CD4-positive, alpha-beta T cell (primary cell): ENCODE measurements around the gene EIF4E1B. TPM values are rescaled to one million over a fixed set of nuclear protein-coding genes. Genes with fewer than 3 reads are reported as not detected.

Experiments used
- ATAC-seq: fragments of 200-7000 bp; cut with Tn5 transposase; one replicate; pipeline ENCODE4 v1.10.0; 2022; ENCODE audit warnings: mild to moderate bottlenecking; ENCODE audit not compliant: poor library complexity
- CTCF ChIA-PET: fragments of 350-600 bp; sonication (Branson Sonifier 250); formaldehyde crosslinking; loops from one replicate; lab custom pipeline; 2021; ENCODE audit warnings: antibody characterized with exemption, inconsistent platforms; lab: Charles Lee
- POLR2A ChIA-PET: fragments of 350-600 bp; sonication (Branson Sonifier 250); formaldehyde crosslinking; loops from one replicate; lab custom pipeline; 2021; ENCODE audit warnings: antibody characterized with exemption, inconsistent platforms; lab: Charles Lee
- DNase-seq, 14 experiments: peaks; one replicate each; pipeline ENCODE4 v3.0.0-alpha.2; 2013 to 2020; ENCODE audit warnings: mixed read lengths in 2 of 14
- H3K27ac ChIP-seq, 2 donors: one replicate each; pipeline versions ENCODE4 v1.5.1 to v1.7.0; 2013; ENCODE audit warnings: low read length in 2 of 2, low read depth in 1 of 2, mild to moderate bottlenecking in 1 of 2
- H3K27me3 ChIP-seq, 2 experiments: 1 replicate in 1 of 2; 2 replicates in 1 of 2; pipeline versions ENCODE4 v1.6.1 to v1.7.0; 2013; ENCODE audit warnings: low read length in 2 of 2, control low read depth in 1 of 2, mild to moderate bottlenecking in 1 of 2, moderate library complexity in 1 of 2; ENCODE audit not compliant: insufficient read depth in 2 of 2, control insufficient read depth in 1 of 2
- H3K36me3 ChIP-seq: one replicate; pipeline ENCODE4 v1.6.1; 2013; ENCODE audit warnings: low read length, control low read depth; ENCODE audit not compliant: insufficient read depth
- H3K4me1 ChIP-seq: one replicate; pipeline ENCODE4 v1.6.1; 2013; ENCODE audit warnings: low read length, control low read depth; ENCODE audit not compliant: insufficient read depth
- H3K4me3 ChIP-seq: one replicate; pipeline ENCODE4 v1.5.1; 2013; ENCODE audit warnings: mild to moderate bottlenecking, low read length, moderate library complexity
- H3K9me3 ChIP-seq, 2 experiments: 1 replicate in 1 of 2; 2 replicates in 1 of 2; pipeline versions ENCODE4 v1.6.1 to v1.7.0; 2013; ENCODE audit warnings: low read length in 2 of 2, mild to moderate bottlenecking in 2 of 2, control low read depth in 1 of 2, moderate library complexity in 1 of 2; ENCODE audit not compliant: control insufficient read depth in 1 of 2, insufficient read depth in 1 of 2
- H3K27ac Mint-ChIP-seq: one replicate; pipeline ENCODE4 v1.8.0; 2020; ENCODE audit warnings: mixed read lengths
- H3K27me3 Mint-ChIP-seq: one replicate; pipeline ENCODE4 v1.8.0; 2021; ENCODE audit warnings: mixed read lengths
- H3K36me3 Mint-ChIP-seq: one replicate; pipeline ENCODE4 v1.8.0; 2021; ENCODE audit warnings: low read depth, mixed read lengths
- H3K4me1 Mint-ChIP-seq: one replicate; pipeline ENCODE4 v1.8.0; 2021; ENCODE audit warnings: low read depth, mixed read lengths
- H3K4me3 Mint-ChIP-seq: one replicate; pipeline ENCODE4 v1.8.0; 2020; ENCODE audit warnings: mild to moderate bottlenecking, mixed read lengths
- H3K9me3 Mint-ChIP-seq: one replicate; pipeline ENCODE4 v1.8.0; 2020; ENCODE audit warnings: mixed read lengths
- CTCF ChIP-seq: fragments of 200-600 bp; IDR thresholded peaks from one replicate; pipeline ENCODE4 v1.8.0; 2022; ENCODE audit warnings: antibody characterized with exemption, mild to moderate bottlenecking
- intact Hi-C, 2 experiments: fragments of 100-400 bp; cut with DNase I in 1 of 2; cut with micrococcal nuclease in 1 of 2; formaldehyde crosslinking; loops; one replicate each; pipeline versions ENCODE4 v1.15.1 to v1.9.0; 2023 to 2025; cut with DNase I, micrococcal nuclease
- total RNA-seq, 174 experiments: library from RNA in 2 of 174; stranded (reverse) in 2 of 174; gene quantifications; one replicate each; pipeline ENCODE4 v1.2.3 and lab custom pipeline; 2021 to 2026

Gene EIF4E1B
- total RNA-seq, 2 experiments from 2014 or later, result not detected

GRCh38 chr5:176639981-176640380 is 9.5 kb downstream of the EIF4E1B start:
- Mint-ChIP-seq H3K4me3 (no peak overlapping the region), H3K27me3 (peaks cover 26% of the 10 kb centered on the region), H3K9me3 (no peaks in the 10 kb centered on the region), H3K36me3 (no peaks in the 10 kb centered on the region), H3K27ac (no peak overlapping the region), H3K4me1 (peaks cover 4% of the 10 kb centered on the region)
- peaks cover 0 to 3% of the 10 kb centered on the region in 2 experiments for H3K9me3 ChIP-seq
- CTCF ChIA-PET, result no interaction called here
- no peak for TF ChIP-seq CTCF
- H3K27me3 ChIP-seq, result peaks cover 5 to 7% of the 10 kb centered on the region in 2 experiments
- H3K4me3 ChIP-seq, result no peak overlapping the region
- ATAC-seq (no peak), DNase-seq (no peak)
- H3K36me3 ChIP-seq, result no peaks in the 10 kb centered on the region
- POLR2A ChIA-PET, result no interaction called here
- no peaks in the 10 kb centered on the region for H3K4me1 ChIP-seq
- H3K27ac ChIP-seq, result no peak overlapping the region
- intact Hi-C loops, result loop anchor here in 1 of 2 experiments (10.0 kb wide), 1 partner anchor 1565 kb away; the partner anchor contains the start of gene HNRNPAB

GRCh38 chr5:176640616-176641015 is 10.1 kb downstream of the EIF4E1B start:
- H3K36me3 ChIP-seq, result no peaks in the 10 kb centered on the region
- intact Hi-C loops, result loop anchor here in 1 of 2 experiments (10.0 kb wide), 1 partner anchor 1564 kb away; the partner anchor contains the start of gene HNRNPAB
- Mint-ChIP-seq H3K27ac (no peak overlapping the region), H3K9me3 (no peaks in the 10 kb centered on the region), H3K36me3 (no peaks in the 10 kb centered on the region), H3K27me3 (peaks cover 20% of the 10 kb centered on the region), H3K4me1 (peaks cover 5% of the 10 kb centered on the region), H3K4me3 (no peak overlapping the region)
- POLR2A ChIA-PET, result no interaction called here
- no peak overlapping the region for H3K4me3 ChIP-seq
- H3K27me3 ChIP-seq, result peaks cover 0 to under 1% of the 10 kb centered on the region in 2 experiments
- CTCF ChIA-PET, result no interaction called here
- DNase-seq (no peak), ATAC-seq (no peak)
- no peaks in the 10 kb centered on the region for H3K9me3 ChIP-seq
- no peak overlapping the region for H3K27ac ChIP-seq
- H3K4me1 ChIP-seq, result no peaks in the 10 kb centered on the region
- TF ChIP-seq CTCF, result no peak

GRCh38 chr5:176642675-176643490 is 12.4 kb downstream of the EIF4E1B start:
- Mint-ChIP-seq H3K27me3 (peaks cover 5% of the 10 kb centered on the region), H3K4me3 (no peak overlapping the region), H3K27ac (no peak overlapping the region), H3K9me3 (no peaks in the 10 kb centered on the region), H3K36me3 (no peaks in the 10 kb centered on the region), H3K4me1 (peaks cover 22% of the 10 kb centered on the region)
- POLR2A ChIA-PET, result interaction anchor here (0.6 kb wide), 1 partner anchor 18 kb away, joined by 3 read pairs; no protein-coding TSS in a partner anchor
- ATAC-seq, result no peak
- Histone ChIP-seq H3K36me3 (no peaks in the 10 kb centered on the region), H3K4me1 (peaks cover 14% of the 10 kb centered on the region), H3K9me3 (no peaks in the 10 kb centered on the region), H3K27me3 (no peaks in the 10 kb centered on the region), H3K27ac (no peak overlapping the region), H3K4me3 (no peak overlapping the region)
- CTCF ChIA-PET, result interaction anchor here (0.5 kb wide), 1 partner anchor 136 kb away, joined by 3 read pairs; no protein-coding TSS in a partner anchor
- TF ChIP-seq CTCF, result no peak
- intact Hi-C loops, result loop anchor here in 1 of 2 experiments (10.0 kb wide), 1 partner anchor 1562 kb away; the partner anchor contains the start of gene HNRNPAB
- DNase-seq, result no peak
